Uterus (tissue), 2 donors: ENCODE data around the gene CLCA4.

Experiments
- POLR2A ChIP-seq, 2 donors: fragments of 450-650 bp; IDR thresholded peaks; one replicate each; pipeline ENCODE4 v1.6.1; 2016; ENCODE audit warnings: antibody characterized with exemption in 2 of 2, mild to moderate bottlenecking in 1 of 2, moderate library complexity in 1 of 2
- TF ChIP-seq, protein P1 (sequence below), 4 experiments: fragments of 200-600 bp in 2 of 4; fragments of 450-650 bp in 2 of 4; sonication (generic) in 2 of 4; IDR thresholded peaks; one replicate each; pipeline ENCODE4 v1.5.1; 2016 to 2019; ENCODE audit warnings: antibody characterized with exemption in 4 of 4, mild to moderate bottlenecking in 2 of 4, moderate library complexity in 1 of 4

DNA sequence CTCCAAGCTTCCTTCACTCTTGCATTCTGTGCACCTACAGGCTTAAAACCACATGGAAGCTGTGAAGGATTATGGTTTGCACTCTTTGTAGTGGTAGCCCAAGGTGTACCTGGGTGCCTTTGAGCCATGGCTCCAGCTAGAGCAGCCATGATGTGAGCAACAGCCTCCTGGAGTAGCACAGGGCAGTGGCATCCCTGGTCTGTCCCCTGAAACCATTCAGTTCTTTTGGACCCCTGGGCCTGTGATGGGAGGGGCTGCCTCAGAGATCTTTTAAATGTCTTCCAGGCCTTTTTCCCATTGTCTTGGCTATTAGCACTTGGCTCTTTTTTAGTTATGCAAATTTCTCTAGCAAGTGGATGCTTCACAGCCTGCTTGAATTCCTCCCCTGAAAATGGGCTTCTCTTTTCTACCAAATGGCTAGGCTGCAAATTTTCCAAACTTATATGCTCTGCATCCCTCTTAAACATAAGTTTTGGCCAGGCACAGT, 47.4 kb downstream of the CLCA4 start:
- TF ChIP-seq, protein P1, sequence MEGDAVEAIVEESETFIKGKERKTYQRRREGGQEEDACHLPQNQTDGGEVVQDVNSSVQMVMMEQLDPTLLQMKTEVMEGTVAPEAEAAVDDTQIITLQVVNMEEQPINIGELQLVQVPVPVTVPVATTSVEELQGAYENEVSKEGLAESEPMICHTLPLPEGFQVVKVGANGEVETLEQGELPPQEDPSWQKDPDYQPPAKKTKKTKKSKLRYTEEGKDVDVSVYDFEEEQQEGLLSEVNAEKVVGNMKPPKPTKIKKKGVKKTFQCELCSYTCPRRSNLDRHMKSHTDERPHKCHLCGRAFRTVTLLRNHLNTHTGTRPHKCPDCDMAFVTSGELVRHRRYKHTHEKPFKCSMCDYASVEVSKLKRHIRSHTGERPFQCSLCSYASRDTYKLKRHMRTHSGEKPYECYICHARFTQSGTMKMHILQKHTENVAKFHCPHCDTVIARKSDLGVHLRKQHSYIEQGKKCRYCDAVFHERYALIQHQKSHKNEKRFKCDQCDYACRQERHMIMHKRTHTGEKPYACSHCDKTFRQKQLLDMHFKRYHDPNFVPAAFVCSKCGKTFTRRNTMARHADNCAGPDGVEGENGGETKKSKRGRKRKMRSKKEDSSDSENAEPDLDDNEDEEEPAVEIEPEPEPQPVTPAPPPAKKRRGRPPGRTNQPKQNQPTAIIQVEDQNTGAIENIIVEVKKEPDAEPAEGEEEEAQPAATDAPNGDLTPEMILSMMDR (IDR thresholded peaks at IDR 0.05) = no peak
- TF ChIP-seq POLR2A (IDR thresholded peaks at IDR 0.05) = no peak
